Measurements from ENCODE around the gene FGD4. TPM values are rescaled to one million over a fixed set of nuclear protein-coding genes. Genes with fewer than 3 reads are reported as not detected.

FGD4 gene
- total and polyA plus RNA-seq, 2 of the 4 experiments (the other 2 are of a cell fraction): 2.1 to 8.8 TPM

- H3K27ac ChIP-seq (ENCODE audit: insufficient read depth, low read length): no peak overlapping the region
- H2BK5ac ChIP-seq (ENCODE audit: low read depth, low read length, poor library complexity, severe bottlenecking): no peak overlapping the region
- no CpG with 5 or more reads among the region's 1 CpG for WGBS, 2 experiments (ENCODE audit: extremely low coverage in 2 of 2, insufficient read length in 1 of 2)
- ATAC-seq (ENCODE audit: low read depth) (no peak), DNase-seq (no peak)
- no peak overlapping the region for H3K4ac ChIP-seq (ENCODE audit: low read depth, low read length)
- ChIA-PET CTCF (no interaction called here), POLR2A (ENCODE audit: unreplicated experiment) (no interaction called here)
- H4K8ac ChIP-seq (ENCODE audit: low read depth in 2 of 2, low read length in 2 of 2): no peak overlapping the region
- no peak overlapping the region for H3K14ac ChIP-seq (replicated peaks; ENCODE audit: low read depth, low read length)
- H2BK20ac ChIP-seq (ENCODE audit: low read depth, low read length): no peak overlapping the region
- in situ Hi-C loops (cut with MboI; ENCODE audit: low sequenced_read_pairs): loop anchor here (25.0 kb wide), 1 partner anchor 1024 kb away; the partner anchor contains the start of gene ETFBKMT
- H3K4me1 ChIP-seq (ENCODE audit: control insufficient read depth, insufficient read depth, low read length): no peaks in the 10 kb centered on the region; the same call in 1 of the 2 replicates
- dilution Hi-C loops (cut with HindIII; ENCODE audit: low sequenced_read_pairs, unreplicated experiment): no loop called here
- no peak overlapping the region for H2AK5ac ChIP-seq (ENCODE audit: low read depth, low read length)
- peaks cover 8 to 55% of the 10 kb centered on the region in 2 experiments for H3K79me1 ChIP-seq (ENCODE audit: low read depth in 1 of 2, low read length in 2 of 2)
- H3K4me2 ChIP-seq (ENCODE audit: low read depth, low read length): no peak overlapping the region
- no peak overlapping the region for H3K18ac ChIP-seq (ENCODE audit: low read depth, low read length)
- intact Hi-C loops (cut with micrococcal nuclease): no loop called here
- no TSS peak for BruUV-seq (replicated peaks)
- no peak overlapping the region for H2AK9ac ChIP-seq (replicated peaks; ENCODE audit: low read depth, low read length, poor library complexity)
- H3K4me3 ChIP-seq (ENCODE audit: insufficient read depth, low read depth, low read length): no peak overlapping the region
- peaks cover 3% of the 10 kb centered on the region; the same call in 1 of the 2 replicates for H3K36me3 ChIP-seq (ENCODE audit: control insufficient read depth, insufficient read depth, low read length)
- no peak overlapping the region for H2BK15ac ChIP-seq (ENCODE audit: low read depth, low read length)
- peaks cover 31% of the 10 kb centered on the region for H4K20me1 ChIP-seq (ENCODE audit: insufficient read depth, low read length)
- no peak overlapping the region for H3K56ac ChIP-seq (ENCODE audit: extremely low read depth, insufficient read depth, low read length)
- H3K27me3 ChIP-seq (ENCODE audit: control insufficient read depth, insufficient read depth, low read length): no peaks in the 10 kb centered on the region
- no peak overlapping the region for H4K91ac ChIP-seq (ENCODE audit: insufficient read depth, low read depth, low read length)
- TF ChIP-seq FOS (IDR thresholded peaks at IDR 0.05; ENCODE audit: low read depth, low read length) (no peak), MXI1 (IDR thresholded peaks at IDR 0.05; ENCODE audit: borderline replicate concordance, low read depth, low read length) (no peak), BHLHE40 (IDR thresholded peaks at IDR 0.05; ENCODE audit: low read depth, low read length) (no peak), CEBPB (IDR thresholded peaks at IDR 0.05; ENCODE audit: low read depth, low read length) (no peak), MAFK (IDR thresholded peaks at IDR 0.05; ENCODE audit: low read depth, low read length) (no peak), RFX5 (IDR thresholded peaks at IDR 0.05; ENCODE audit: low read depth, low read length) (no peak), POLR2A (IDR thresholded peaks at IDR 0.05; ENCODE audit: low read depth, low read length) (no peak), RAD21 (IDR thresholded peaks at IDR 0.05; ENCODE audit: low read length) (no peak), CHD1 (IDR thresholded peaks at IDR 0.05; ENCODE audit: low read depth, low read length) (no peak), RCOR1 (IDR thresholded peaks at IDR 0.05; ENCODE audit: insufficient replicate concordance, low read length) (no peak), USF2 (IDR thresholded peaks at IDR 0.05; ENCODE audit: low read depth, low read length) (no peak), NFE2L2 (IDR thresholded peaks at IDR 0.05; ENCODE audit: low read depth, low read length) (no peak)
- no peak overlapping the region for H2BK120ac ChIP-seq (ENCODE audit: low read depth, low read length)
- H3K9ac ChIP-seq (ENCODE audit: low read depth, low read length): no peak overlapping the region
- H4K5ac ChIP-seq (ENCODE audit: low read depth, low read length): no peak overlapping the region
- no peak overlapping the region for H2AFZ ChIP-seq (replicated peaks; ENCODE audit: low read length, poor library complexity)
- no peak overlapping the region for H3K23ac ChIP-seq (ENCODE audit: low read depth, low read length)
- no peaks in the 10 kb centered on the region; the same call in 1 of the 2 replicates for H3K9me1 ChIP-seq (ENCODE audit: insufficient read depth, low read length)
- H3K9me3 ChIP-seq (ENCODE audit: control insufficient read depth, insufficient read depth, low read length): no peaks in the 10 kb centered on the region
Measured at GRCh38 chr12:32686340-32686739, 287.0 kb downstream of the FGD4 start.

Data from IMR-90 (cell line).